HFFc6 (cell line): ENCODE results near the gene RAX2. TPM values are rescaled to one million over a fixed set of nuclear protein-coding genes. Genes with fewer than 3 reads are reported as not detected.

Experiments
- DNase-seq: peaks from one replicate; pipeline ENCODE4 v3.0.0-alpha.2; 2018
- H3K27ac Mint-ChIP-seq: 2 replicates; pipeline ENCODE4 v1.8.0; 2020; ENCODE audit warnings: mild to moderate bottlenecking, mixed read lengths
- H3K27me3 Mint-ChIP-seq: 2 replicates; pipeline ENCODE4 v1.8.0; 2021; ENCODE audit warnings: mild to moderate bottlenecking, moderate library complexity, mixed read lengths; ENCODE audit not compliant: insufficient read depth
- H3K36me3 Mint-ChIP-seq: 2 replicates; pipeline ENCODE4 v1.8.0; 2021; ENCODE audit warnings: low read depth, mixed read lengths
- H3K4me1 Mint-ChIP-seq: 2 replicates; pipeline ENCODE4 v1.8.0; 2020; ENCODE audit warnings: low read depth, mixed read lengths
- H3K4me3 Mint-ChIP-seq: 2 replicates; pipeline ENCODE4 v1.8.0; 2020; ENCODE audit warnings: mild to moderate bottlenecking, moderate library complexity, mixed read lengths
- H3K9me3 Mint-ChIP-seq: 2 replicates; pipeline ENCODE4 v1.8.0; 2020; ENCODE audit warnings: mild to moderate bottlenecking, mixed read lengths
- total RNA-seq, 6 experiments: library from RNA; stranded (reverse); fragmentation: NEBNext Ultra II Directional; extraction: Animal tissue kit (Norgen Biotek cat#: 25700); gene quantifications; 2 replicates in 1 of 6; 3 replicates in 5 of 6; pipeline ENCODE4 v1.2.3, GENCODE V29; 2021
- TF ChIP-seq, protein P1 (sequence below): fragments of 200-600 bp; sonication (generic); IDR thresholded peaks from 2 replicates; pipeline ENCODE4 v1.5.0; 2021; ENCODE audit warnings: antibody characterized with exemption, mild to moderate bottlenecking

The RAX2 gene
- total RNA-seq, 6 experiments from 2014 or later = not detected

DNA sequence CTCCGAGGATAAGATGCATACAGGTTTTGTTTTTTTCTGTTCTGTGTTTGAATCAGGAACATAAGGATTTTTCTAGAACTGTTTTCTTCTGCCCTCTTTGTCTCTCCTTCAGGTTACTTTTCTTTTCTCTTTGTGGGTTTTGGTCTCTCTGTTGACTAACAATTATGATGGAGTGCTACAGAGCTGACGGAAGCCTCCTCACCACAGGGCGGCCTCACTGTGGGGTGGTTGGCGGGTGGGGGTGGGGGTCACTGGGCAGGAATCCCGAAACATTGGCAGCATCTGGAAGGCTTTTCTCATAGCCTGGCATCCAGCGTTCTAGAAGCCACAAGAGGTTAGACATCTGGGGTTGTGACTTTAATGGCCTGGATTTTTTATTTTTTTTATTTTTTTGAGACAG, 26.1 kb upstream of the RAX2 start:
- Mint-ChIP-seq H3K36me3 (peaks cover 6% of the 10 kb centered on the region; the same call in 1 of the 2 replicates), H3K4me1 (no peaks in the 10 kb centered on the region), H3K9me3 (peaks cover 8% of the 10 kb centered on the region), H3K27ac (no peak overlapping the region), H3K4me3 (no peak overlapping the region), H3K27me3 (peaks cover 34% of the 10 kb centered on the region)
- no peak for DNase-seq
- TF ChIP-seq, protein P1, sequence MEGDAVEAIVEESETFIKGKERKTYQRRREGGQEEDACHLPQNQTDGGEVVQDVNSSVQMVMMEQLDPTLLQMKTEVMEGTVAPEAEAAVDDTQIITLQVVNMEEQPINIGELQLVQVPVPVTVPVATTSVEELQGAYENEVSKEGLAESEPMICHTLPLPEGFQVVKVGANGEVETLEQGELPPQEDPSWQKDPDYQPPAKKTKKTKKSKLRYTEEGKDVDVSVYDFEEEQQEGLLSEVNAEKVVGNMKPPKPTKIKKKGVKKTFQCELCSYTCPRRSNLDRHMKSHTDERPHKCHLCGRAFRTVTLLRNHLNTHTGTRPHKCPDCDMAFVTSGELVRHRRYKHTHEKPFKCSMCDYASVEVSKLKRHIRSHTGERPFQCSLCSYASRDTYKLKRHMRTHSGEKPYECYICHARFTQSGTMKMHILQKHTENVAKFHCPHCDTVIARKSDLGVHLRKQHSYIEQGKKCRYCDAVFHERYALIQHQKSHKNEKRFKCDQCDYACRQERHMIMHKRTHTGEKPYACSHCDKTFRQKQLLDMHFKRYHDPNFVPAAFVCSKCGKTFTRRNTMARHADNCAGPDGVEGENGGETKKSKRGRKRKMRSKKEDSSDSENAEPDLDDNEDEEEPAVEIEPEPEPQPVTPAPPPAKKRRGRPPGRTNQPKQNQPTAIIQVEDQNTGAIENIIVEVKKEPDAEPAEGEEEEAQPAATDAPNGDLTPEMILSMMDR = no peak

DNA sequence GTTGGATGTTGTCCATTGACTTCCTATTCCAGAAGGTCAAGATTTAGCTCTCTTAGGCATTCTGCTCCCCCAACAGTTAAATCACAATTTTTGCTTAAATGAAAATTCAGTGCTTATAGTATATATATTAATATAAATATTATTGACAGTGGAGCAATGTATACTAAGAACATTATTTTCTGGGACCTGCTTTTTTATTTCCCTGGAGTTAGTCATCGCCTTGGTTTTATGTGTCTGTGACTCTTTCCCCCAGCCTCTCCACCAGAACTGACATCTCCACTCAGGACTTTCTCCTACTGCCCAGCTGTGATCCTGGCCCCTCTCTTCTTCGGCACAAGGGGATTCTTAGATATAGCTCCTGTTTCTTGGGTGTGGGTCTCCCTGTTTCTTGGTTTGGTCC, 24.3 kb upstream of the RAX2 start:
- TF ChIP-seq, protein P1 = no peak

DNA sequence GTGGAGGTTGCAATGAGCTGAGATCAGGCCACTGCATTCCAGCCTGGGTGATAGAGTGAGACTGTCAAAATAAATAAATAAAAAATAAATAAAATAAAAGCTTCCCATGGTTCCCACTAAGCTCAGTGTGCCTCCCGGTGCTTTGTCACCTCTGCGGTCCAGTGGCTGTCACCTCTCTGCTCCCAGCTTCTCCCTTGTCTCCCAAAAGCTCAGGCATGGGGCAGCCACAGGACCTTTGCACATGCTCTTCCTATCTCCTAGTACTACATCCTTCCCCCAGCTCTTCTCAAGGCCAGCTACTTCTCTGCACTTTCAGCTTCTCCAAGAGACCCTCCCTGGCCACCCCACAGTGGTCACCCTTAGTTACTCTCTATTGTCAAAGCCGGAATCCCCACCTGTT, 21.8 kb upstream of the RAX2 start:
- H3K4me3 Mint-ChIP-seq = no peak overlapping the region
- no peak overlapping the region for H3K27ac Mint-ChIP-seq
- no peak for DNase-seq
- peaks cover 6% of the 10 kb centered on the region; the same call in 1 of the 2 replicates for H3K36me3 Mint-ChIP-seq
- peaks cover 26% of the 10 kb centered on the region for H3K27me3 Mint-ChIP-seq
- H3K4me1 Mint-ChIP-seq = no peaks in the 10 kb centered on the region
- TF ChIP-seq, protein P1 = no peak
- peaks cover 21% of the 10 kb centered on the region for H3K9me3 Mint-ChIP-seq

More for the DNA sequence above, 24.3 kb upstream of the RAX2 start:
- Mint-ChIP-seq H3K27me3 (peaks cover 26% of the 10 kb centered on the region), H3K9me3 (peaks cover 12% of the 10 kb centered on the region), H3K27ac (no peak overlapping the region), H3K4me3 (no peak overlapping the region), H3K36me3 (peaks cover 6% of the 10 kb centered on the region; the same call in 1 of the 2 replicates), H3K4me1 (no peaks in the 10 kb centered on the region)
- no peak for DNase-seq

DNA sequence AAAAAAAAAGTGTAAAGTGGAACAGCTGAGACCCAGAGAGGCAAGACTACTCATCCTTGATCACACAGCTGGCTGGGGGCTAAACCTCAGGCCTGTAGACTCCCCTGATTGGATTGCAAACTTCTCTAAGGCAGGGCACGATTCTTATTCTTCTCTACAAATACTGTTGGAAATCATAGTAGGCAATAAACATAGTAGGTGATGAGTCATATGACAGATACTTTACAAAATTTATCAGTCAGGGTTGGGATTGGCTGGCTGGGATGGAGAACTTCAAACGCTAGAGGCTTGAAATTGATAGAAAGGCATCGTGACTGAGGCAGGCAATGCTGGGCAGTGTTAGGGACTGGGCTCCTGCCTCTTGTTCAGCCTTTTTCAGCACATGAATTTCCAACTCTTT, 20.1 kb upstream of the RAX2 start:
- H3K4me3 Mint-ChIP-seq = no peak overlapping the region
- peaks cover 21% of the 10 kb centered on the region for H3K9me3 Mint-ChIP-seq
- peaks cover 6% of the 10 kb centered on the region; the same call in 1 of the 2 replicates for H3K36me3 Mint-ChIP-seq
- peaks cover 24% of the 10 kb centered on the region for H3K27me3 Mint-ChIP-seq
- H3K4me1 Mint-ChIP-seq = no peaks in the 10 kb centered on the region
- TF ChIP-seq, protein P1 = no peak
- no peak overlapping the region for H3K27ac Mint-ChIP-seq
- DNase-seq = no peak

DNA sequence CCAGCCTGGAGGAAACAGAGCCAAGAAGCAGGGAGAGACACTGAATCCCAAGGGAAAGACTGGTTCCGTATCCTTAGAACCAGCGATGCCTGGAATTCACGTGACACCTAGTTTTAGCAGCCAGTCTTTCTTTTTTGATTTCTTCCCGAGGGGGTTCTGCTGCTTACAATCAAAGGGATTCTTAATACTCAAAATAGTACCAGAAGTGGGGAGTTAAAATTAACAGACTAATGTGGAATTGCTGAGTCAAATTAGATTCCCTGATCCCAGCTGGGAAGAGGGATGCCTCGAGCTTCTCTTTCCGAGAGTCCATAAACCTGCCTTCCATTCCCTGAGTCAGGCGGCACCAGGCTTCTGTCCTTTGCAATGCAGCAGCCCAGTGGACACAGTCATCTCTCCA, 18.9 kb upstream of the RAX2 start:
- Mint-ChIP-seq H3K4me1 (no peaks in the 10 kb centered on the region), H3K4me3 (no peak overlapping the region)

More for the DNA sequence above, 18.9 kb upstream of the RAX2 start:
- DNase-seq = no peak
- H3K36me3 Mint-ChIP-seq = no peaks in the 10 kb centered on the region
- TF ChIP-seq, protein P1 = no peak
- peaks cover 13% of the 10 kb centered on the region for H3K9me3 Mint-ChIP-seq
- peaks cover 20% of the 10 kb centered on the region for H3K27me3 Mint-ChIP-seq
- no peak overlapping the region for H3K27ac Mint-ChIP-seq
